ENCODE measurements around the gene PCNP. TPM values are rescaled to one million over a fixed set of nuclear protein-coding genes. Genes with fewer than 3 reads are reported as not detected.

PCNP gene
- total and polyA plus RNA-seq, 9 of the 15 experiments (the other 6 are each of a cell fraction or from before 2014, with no cell fraction given) = 54.3 to 170 (median 150) TPM

DNA sequence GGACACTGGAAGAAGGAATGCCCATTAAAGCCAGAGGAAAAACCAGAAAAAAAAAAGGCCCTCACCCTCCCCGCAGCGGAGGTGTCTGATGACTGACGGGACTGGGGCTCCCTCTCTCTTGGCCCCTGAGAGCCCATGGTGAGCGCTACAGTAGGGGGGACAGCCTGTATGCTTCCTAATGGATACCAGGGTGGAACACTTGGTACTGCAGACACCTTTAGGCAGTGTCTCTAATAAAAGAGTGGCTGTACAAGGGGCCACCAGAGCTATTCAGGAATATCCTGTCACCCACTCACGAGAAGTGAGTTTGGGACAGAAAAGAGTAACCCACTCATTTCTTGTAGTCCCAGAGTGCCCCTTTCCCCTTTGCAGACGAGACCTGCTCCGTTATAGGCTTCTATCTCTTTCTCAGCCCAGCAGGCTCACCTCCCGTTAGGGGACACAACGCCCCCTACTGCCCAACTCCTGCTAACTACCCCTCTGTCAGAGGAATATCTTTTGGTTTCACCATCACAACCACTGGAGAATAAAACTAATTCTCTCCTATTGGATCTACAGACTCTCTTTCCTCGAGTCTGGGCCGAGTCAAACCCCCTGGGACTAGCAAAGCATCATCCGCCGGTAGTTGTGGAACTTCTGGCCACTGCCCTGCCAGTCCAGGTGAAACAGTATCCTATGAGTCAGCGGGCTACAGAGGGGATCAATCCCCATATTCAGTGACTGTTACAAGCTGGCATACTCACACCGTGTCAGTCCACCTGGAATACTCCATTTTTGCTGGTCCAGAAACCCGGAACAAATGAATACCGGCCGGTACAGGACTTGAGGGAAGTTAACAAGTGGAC is 62.2 kb downstream of the PCNP start (continued):
- TF ChIP-seq PTTG1 (tag; IDR thresholded peaks at IDR 0.05; ENCODE audit: low read depth) (no peak), KAT7 (CRISPR knock-in tag; IDR thresholded peaks at IDR 0.05; ENCODE audit: borderline replicate concordance) (peak; percentile 81; the same call in 1 of the 2 replicates), POLR3A (IDR thresholded peaks at IDR 0.05; ENCODE audit: borderline replicate concordance, extremely low read depth, insufficient read depth, insufficient read length) (no peak), BCL6 (CRISPR knock-in tag; IDR thresholded peaks at IDR 0.05) (no peak), ZNF384 (IDR thresholded peaks at IDR 0.05; ENCODE audit: low read depth, low read length) (no peak), MXD1 (CRISPR knock-in tag; IDR thresholded peaks at IDR 0.05; ENCODE audit: borderline replicate concordance, poor library complexity, severe bottlenecking) (no peak), FIP1L1 (IDR thresholded peaks at IDR 0.05; ENCODE audit: low read depth, low read length, poor library complexity, severe bottlenecking) (no peak), PML (IDR thresholded peaks at IDR 0.05; ENCODE audit: low read length) (no peak), CBX2 (IDR thresholded peaks at IDR 0.05; ENCODE audit: insufficient read depth, low read length, poor library complexity, severe bottlenecking) (no peak), MBD2 (IDR thresholded peaks at IDR 0.05; ENCODE audit: borderline replicate concordance, low read depth) (no peak), FOSL1 (tag; conservative IDR thresholded peaks at IDR 0.05) (no peak), ETV1 (tag; conservative IDR thresholded peaks at IDR 0.05; ENCODE audit: low read depth) (no peak), ZNF274 (IDR thresholded peaks at IDR 0.05; ENCODE audit: borderline replicate concordance, low read depth, low read length) (no peak), PYGO2 (tag; IDR thresholded peaks at IDR 0.05) (no peak), ZNF668 (CRISPR knock-in tag; IDR thresholded peaks at IDR 0.05) (no peak), NBN (IDR thresholded peaks at IDR 0.05; ENCODE audit: low read depth) (no peak), VEZF1 (CRISPR knock-in tag; IDR thresholded peaks at IDR 0.05) (no peak), MIER1 (IDR thresholded peaks at IDR 0.05; ENCODE audit: low read depth) (no peak), HMGN3 (IDR thresholded peaks at IDR 0.05; ENCODE audit: borderline replicate concordance, extremely low read depth, insufficient read length, low read depth, low read length) (no peak), BRD9 (IDR thresholded peaks at IDR 0.05; ENCODE audit: low read depth, partially characterized antibody) (peak; percentile 57), ZNF696 (CRISPR knock-in tag; conservative IDR thresholded peaks at IDR 0.05) (no peak), CREM (IDR thresholded peaks at IDR 0.05; ENCODE audit: low read depth) (peak; percentile 15; the same call in 1 of the 2 replicates)
- TF ChIP-seq, protein P1, sequence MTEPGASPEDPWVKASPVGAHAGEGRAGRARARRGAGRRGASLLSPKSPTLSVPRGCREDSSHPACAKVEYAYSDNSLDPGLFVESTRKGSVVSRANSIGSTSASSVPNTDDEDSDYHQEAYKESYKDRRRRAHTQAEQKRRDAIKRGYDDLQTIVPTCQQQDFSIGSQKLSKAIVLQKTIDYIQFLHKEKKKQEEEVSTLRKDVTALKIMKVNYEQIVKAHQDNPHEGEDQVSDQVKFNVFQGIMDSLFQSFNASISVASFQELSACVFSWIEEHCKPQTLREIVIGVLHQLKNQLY (CRISPR knock-in tag; conservative IDR thresholded peaks at IDR 0.05) = no peak
- TF ChIP-seq, protein P2, sequence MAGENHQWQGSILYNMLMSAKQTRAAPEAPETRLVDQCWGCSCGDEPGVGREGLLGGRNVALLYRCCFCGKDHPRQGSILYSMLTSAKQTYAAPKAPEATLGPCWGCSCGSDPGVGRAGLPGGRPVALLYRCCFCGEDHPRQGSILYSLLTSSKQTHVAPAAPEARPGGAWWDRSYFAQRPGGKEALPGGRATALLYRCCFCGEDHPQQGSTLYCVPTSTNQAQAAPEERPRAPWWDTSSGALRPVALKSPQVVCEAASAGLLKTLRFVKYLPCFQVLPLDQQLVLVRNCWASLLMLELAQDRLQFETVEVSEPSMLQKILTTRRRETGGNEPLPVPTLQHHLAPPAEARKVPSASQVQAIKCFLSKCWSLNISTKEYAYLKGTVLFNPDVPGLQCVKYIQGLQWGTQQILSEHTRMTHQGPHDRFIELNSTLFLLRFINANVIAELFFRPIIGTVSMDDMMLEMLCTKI (IDR thresholded peaks at IDR 0.05; ENCODE audit: partially characterized antibody) = no peak

All from K562 (cell line).